Ureter (tissue), 1 donor: ENCODE results near the gene FHIP2A. TPM values are rescaled to one million over a fixed set of nuclear protein-coding genes. Genes with fewer than 3 reads are reported as not detected.
A peak's percentile ranks its signal among the peaks of the same experiment; 100 is the strongest.
"Not testable (repeated sequence)": the region's sequence is repeated elsewhere in the genome, so short reads cannot be mapped to it uniquely, and the experiment has no call there.

Source experiments
- DNase-seq: peaks from one replicate; pipeline ENCODE4 v3.0.0-alpha.2; 2020; ENCODE audit warnings: low spot score
- total RNA-seq: library from RNA; stranded (reverse); gene quantifications from one replicate; pipeline ENCODE4 v1.2.4, GENCODE V29; 2023
- donor health status: DM: yes; HTN: yes; CAD: no.

FHIP2A gene, protein sequence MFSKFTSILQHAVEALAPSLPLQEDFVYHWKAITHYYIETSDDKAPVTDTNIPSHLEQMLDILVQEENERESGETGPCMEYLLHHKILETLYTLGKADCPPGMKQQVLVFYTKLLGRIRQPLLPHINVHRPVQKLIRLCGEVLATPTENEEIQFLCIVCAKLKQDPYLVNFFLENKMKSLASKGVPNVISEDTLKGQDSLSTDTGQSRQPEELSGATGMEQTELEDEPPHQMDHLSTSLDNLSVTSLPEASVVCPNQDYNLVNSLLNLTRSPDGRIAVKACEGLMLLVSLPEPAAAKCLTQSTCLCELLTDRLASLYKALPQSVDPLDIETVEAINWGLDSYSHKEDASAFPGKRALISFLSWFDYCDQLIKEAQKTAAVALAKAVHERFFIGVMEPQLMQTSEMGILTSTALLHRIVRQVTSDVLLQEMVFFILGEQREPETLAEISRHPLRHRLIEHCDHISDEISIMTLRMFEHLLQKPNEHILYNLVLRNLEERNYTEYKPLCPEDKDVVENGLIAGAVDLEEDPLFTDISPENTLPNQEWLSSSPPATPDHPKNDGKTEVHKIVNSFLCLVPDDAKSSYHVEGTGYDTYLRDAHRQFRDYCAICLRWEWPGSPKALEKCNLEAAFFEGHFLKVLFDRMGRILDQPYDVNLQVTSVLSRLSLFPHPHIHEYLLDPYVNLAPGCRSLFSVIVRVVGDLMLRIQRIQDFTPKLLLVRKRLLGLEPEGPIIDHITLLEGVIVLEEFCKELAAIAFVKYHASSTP
- total RNA-seq: 38.0 TPM

DNA sequence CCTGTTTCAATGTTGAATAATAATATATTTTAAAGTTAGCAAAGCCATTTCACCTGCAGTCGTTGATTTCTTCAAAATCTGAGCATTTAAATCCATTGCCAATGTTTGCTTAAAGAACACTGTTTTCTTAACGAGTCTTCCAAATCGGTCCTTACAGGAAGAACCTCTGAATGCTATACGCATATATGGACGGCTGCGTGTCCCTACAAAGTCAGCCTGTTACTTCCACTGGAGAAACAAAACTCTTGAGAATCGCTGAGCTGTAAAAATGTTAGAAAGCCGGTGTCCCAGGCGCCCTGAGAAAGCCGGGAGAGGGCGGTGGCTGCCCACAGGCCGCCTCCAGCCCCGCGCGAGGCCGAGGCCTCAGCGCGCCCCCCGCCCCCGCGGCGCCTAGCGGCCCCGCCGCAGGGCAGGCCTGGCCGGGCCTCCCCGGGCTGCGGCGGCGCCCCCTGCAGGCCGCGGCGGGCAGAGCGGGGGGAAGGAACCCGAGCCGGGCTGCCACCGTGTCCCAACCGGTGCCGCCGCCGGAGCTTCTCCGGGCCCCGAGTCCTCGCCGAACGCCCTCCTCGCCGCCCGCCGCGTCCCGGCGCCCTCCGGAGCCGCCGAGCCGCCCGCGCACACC, at the start of gene FHIP2A:
FHIP2A (plus strand) TSS at position 488 of the 622 bp plus-strand sequence. CDS start 299 bp downstream, outside the sequence.
- peak; percentile 78 for DNase-seq

DNA sequence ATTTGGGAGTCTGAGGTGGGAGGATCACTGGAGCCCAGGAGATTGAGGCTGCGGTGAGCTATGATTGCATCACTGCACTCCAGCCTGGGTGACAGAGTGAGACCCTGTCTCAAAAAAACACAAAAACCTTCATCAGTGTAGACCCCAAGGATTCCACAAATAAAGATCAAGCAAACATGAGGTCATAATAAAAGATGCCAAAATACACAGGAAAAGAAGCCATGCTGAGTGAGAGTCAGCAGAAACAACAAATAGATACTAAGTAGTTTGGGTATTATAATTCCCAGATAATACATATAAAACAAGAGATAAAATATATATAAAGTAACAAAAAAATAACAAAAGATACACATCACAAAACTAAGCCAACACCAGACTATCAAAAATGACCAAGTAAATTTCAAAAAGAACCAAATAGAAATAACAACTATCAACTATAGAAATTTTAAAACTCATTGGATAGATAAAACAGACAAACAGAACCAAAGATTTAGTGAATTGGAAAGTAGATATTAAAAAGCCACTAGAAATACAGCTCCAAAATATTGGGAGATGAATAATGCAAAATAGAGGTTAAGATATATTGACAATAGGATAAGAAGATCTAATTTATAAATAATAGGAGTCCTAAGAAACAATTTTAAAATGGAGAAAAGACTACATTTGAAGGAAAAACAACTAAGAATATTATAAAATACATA, 48.9 kb upstream of the FHIP2A start:
- DNase-seq: no peak

DNA sequence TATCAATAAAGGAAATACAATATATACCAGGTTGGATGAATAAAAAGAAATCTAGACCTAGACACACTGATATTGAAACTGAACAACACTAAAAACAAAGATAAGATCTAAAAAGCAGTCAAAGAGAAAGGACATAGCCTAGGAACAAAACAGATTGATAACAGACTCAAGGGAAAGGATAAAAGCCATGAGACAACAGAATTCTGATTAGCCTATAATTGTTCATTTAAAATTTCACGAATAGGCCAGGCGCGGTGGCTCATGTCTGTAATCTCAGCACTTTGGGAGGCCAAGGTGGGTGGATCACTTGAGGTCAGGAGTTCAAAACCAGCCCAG, 48.4 kb upstream of the FHIP2A start:
- DNase-seq: no peak

DNA sequence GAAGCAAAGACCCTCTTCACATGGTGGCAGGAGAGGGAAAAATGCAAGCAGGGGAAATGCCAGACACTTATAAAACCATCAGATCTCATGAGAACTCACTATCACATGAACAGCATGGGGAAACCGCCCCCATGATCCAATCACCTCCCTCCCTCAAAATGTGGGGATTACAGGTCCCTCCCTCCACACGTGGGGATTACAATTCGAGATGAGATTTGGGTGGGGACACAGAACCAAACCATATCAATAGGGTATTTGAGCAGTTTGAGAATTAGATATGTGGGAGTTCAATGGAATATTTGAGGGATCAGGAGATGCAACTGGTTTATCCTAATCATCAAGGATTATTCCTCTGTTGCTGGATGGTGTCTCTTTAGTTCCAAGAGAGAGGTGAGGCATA, 46.5 kb upstream of the FHIP2A start:
- not testable (repeated sequence) for DNase-seq

DNA sequence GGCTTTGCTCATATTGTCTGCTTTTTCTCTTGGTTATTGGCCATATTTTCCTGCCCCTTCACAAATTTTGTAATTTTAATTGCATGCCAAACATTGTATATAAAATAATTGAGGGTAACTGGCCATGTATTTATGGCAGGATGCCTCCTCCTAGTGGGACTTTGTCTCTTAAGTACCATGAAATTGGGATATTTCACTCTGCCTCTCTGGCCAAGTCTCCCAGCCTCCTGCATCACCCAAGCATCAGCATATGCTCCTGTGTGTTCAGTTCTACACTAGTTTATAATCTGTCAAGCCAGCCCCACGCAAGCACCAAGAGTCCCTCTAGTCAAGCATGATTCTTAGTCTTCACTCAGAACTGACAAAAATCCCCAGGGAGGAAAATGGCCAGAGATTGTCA, 44.2 kb upstream of the FHIP2A start:
- DNase-seq: no peak

DNA sequence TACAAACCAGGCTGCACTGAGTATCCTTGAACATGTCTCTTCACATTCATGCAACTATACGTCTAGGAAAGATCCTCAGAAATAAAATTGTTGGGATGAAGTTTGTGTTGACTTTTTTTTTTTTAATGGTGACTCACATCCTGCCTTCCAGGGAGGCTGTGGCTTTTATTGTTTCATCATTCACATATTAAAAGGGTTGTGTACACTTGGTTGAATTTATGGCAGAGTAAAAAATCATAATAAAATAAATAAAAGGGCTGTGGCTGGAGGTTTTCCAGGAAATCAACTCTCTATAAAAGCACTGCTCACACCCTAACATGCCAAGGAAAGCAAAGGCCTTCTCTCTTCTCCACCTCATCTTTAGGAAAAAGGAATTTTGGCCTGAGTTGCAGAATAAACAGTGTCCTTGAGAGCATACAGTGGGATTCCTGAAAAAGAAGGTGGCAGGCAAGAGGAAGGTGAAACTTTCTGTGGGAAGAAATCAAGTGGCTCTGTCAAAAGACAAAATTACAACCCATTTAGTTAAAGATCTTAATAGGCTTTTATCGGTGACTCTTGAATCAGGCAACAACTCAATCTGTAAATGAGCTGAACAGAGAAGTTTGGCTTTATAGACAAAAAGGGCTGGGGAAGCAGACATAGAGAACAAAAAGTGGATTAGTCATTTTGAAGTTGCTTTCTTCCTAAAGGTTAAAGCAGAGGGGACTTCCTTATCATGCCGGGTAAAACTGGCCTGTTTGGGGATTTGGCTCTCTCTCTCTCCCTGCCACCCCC, 41.6 kb upstream of the FHIP2A start:
- DNase-seq: peak; percentile 61

DNA sequence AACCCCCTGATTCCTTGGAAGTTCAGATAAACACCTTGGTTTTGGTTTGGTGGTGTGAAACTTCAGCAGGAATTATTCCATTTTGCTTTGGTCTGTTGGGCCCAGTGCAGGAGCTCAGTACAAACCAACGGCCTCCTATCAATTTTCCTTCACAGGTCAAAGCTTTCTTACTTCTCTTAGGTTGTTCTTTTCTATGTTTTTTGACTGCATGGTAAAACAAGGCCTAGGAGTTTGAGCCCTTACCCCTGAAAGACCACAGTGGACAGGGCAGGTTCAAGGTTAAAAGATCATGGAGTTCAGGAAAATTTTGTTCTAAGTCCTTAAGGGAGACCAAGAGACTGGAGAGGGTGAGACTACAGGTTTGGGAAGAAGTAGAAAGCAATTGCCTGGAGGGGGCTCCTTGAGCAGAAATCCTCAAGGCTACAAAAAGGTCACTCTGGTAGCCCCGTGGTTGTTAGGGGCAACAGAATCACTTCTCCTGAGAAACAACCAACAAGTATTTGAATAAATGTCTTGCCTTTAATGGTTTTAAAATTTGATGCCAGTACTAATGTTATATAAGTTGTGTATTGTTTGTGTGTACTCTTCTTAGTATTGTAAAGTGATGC, 40.9 kb upstream of the FHIP2A start:
- DNase-seq: no peak

DNA sequence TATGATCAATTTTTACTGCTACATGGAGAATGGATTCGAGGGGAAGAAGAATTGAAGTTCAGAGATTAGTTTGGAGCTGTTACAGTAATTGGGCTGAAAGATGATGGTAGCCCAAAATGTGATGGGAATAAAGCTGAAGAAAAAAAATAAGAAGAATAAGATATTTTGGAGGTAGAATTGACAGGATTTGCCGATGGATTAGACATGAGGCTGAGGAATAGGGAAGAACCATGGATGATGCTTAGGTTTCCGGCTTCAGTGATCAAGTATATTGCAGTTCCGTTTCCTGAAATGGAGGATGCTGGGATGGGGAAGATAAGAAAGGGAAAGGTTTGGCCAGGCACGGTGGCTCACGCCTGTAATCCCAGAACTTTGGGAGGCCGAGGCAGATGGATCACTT, 38.9 kb upstream of the FHIP2A start:
- no peak for DNase-seq

DNA sequence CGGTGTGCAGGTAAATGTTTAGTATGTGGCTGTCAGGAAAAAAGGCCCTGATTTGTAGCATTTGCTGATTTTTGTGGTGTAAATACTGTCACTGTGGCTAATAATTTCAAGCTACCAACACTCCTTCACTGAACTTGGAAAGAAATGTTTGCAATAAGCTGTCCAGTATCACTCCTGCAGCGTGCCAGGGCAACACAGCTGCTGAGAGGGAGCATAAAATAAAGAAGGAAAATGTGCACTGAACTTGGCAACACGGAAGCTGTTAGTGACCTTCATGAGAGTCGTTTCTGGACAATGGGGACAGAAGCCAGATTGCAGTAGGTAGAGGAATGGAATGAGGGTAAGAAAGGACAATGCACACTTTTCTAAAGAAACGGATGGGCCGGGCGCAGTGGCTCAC, 37.9 kb upstream of the FHIP2A start:
- no peak for DNase-seq

DNA sequence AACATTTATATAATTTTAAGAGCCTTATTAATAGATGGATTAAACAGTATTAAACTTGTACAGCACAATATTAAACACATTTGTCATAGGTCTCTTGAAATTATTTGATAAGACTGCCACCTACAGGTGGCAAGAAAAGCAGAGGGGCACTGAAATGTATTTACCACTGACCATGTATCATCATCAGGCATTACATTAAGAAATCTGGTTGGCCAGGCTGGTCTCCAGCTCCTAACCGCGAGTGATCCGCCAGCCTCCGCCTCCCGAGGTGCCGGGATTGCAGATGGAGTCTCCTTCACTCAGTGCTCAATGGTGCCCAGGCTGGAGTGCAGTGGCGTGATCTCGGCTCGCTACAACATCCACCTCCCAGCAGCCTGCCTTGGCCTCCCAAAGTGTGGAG, 35.1 kb upstream of the FHIP2A start:
- DNase-seq: not testable (repeated sequence)

DNA sequence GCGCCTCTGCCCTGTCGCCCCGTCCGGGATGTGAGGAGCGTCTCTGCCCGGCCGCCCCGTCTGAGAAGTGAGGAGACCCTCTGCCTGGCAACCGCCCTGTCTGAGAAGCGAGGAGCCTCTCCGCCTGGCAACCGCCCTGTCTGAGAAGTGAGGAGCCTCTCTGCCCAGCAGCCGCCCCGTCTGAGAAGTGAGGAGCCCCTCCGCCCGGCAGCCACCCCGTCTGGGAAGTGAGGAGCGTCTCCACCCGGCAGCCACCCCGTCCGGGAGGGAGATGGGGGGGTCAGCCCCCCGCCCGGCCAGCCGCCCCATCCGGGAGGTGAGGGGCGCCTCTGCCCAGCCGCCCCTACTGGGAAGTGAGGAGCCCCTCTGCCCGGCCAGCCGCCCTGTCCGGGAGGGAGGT, 34.4 kb upstream of the FHIP2A start:
- DNase-seq: not testable (repeated sequence)

DNA sequence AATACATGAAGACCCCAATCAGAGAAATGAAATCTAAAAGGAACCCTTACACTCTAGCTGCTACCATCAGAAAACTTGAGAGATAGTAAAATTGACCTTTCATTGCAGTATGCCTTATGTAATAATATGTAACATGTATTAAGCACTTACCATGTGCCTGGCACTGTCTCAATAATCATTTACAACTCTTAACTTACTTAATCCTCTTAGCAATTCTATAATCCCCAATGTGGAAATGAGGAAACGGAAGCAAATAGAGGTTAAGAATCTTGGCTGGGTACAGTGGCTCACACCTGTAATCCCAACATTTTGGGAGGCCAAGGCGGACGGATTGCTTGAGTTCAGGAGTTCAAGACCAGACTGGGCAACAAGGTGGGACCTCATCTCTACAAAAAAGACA, 29.8 kb upstream of the FHIP2A start:
- no peak for DNase-seq

DNA sequence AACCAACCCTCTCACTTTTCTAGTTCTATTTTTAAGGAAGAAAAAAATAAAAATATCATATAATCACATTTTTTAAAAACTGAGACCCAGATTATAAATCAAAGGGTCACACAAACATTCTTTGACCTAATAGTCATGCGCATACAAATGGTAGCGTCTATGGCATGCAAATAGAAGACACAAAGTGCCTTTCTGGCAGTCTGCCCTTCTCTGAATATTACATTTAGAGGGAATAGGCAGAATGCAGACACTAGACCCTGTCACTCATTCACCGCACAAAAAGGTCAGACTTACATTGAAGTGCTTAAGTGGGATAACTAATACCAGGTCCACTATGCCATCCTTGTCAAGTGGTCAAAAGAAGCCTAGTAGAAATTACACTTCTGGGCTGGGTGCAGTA, 26.5 kb upstream of the FHIP2A start:
- DNase-seq: no peak

DNA sequence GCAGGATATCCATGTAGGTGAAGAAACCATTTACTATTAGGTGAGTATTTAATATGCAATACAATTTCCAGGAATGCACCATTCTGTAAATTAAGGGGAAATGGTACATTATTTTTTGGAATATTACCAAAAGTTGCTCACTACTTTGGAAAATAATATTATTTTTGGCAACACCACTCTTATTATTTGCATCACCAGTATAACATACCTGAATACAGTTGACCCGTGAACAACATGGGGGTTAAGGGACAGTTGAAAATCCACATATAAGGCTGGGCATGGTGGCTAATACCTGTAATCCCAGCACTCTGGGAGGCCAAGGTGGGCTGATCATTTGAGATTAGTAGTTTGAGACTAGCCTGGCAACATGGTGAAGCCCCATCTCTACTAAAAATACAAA, 21.2 kb upstream of the FHIP2A start:
- DNase-seq: no peak

DNA sequence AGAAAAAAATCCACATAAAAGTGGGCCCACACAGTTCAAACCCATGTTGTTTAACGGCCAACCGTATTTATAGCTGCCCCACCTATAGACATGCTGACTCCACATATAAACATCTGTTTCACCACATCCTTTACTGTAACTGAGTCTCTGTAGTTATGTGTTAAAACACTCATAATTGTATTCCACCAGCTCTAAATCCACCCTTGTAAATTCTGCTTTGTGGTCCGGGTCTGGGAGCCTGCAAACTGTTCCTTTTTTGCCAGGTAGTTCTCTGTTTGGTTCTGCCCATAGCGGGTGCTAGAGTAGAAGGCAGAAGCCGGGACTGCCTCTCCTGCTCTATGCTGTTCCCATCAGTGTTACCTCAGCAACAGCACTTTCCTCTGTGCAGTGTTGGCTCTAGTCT, 20.2 kb upstream of the FHIP2A start:
- DNase-seq: no peak

DNA sequence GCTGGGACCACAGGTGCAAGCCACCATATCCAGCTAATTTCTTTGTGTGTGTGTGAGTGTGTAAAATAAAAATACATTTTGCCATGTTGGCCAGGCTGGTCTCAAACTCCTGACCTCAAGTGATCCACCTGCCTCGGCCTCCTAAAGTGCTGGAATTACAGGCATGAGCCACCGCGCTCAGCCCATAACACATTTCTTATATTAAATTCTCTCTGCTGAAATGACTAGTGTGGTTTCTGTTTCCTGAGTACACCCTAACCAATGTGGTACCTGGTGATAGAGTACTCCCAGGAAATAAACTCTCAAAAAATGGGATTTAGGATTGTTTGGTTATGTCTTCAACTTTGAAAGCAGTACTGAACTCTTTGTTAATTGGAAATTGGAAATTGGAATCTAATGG, 19.4 kb upstream of the FHIP2A start:
- no peak for DNase-seq

DNA sequence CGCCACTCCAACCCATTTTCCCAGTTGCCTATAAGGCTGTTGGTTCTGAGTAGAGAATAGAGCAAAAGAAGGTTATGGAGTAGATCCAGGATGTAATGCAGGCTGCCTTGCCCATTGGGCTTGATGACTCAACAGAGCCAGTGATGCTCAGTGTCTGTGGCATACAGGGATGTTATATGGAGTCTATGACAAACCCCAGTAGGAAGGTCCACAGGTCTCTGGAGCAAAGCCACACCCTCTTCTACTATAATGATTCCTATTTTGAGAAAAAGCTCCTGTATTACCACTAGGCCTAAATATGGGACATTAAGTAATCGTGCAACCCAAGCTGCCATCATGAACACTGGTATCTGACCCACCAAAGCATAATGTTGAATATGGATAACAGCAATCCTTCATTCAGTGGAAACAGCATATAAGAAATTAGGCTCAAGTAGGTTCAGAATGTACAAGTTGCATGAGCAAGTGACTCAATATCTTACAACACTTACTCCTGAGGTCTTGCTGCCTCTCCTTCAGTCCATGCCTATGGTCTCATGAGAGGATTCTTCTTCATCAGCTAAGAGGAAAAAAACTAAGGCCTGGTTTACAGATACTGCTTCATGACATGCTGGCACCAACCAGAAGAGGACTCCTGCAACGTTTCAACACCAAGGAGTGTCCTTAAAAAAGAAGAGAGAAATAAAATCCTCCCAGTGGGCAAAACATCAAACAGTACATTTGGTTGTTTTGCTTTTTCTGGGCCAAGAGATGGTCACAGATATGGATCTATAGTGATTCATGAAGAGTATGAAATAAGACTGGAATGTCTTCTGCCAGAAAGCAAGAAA, 14.8 kb upstream of the FHIP2A start:
- DNase-seq: no peak

DNA sequence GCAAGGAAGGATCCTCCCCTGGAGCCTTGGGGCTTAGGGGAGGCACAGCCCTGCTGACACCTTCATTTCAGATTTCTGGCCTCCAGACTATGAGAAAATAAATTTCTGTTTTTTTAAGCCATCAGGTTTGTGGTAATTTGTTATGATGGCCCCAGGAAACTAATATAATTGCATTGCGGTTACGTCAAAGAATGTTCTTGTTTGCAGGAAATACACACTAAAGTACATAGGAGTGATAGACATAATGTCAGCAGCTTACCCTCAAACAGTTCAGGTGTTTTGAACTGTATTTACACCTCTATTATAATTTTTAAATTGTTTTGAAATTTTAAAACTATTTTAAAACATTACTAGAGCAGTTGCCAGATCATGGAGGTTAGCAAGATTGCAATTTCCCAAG, 12.6 kb upstream of the FHIP2A start:
- DNase-seq: no peak

DNA sequence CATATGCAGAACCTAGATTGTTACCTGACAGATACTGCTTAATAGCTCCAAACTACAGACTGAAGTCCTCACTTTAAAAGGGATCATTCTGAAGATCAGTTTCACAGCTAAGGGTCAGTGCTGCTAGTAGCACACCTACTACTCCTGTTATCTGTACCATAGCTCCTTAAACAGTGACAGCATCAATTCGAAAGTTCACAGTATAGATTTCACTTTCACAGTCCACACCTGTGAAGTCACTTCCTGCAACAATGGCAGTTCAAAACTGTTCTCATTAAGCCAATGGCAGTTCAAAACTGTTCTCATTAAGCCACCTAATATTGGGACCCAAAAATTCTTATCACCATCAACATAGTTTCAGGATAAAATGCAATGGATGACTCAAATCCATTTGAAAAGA, 10.7 kb upstream of the FHIP2A start:
- DNase-seq: no peak

DNA sequence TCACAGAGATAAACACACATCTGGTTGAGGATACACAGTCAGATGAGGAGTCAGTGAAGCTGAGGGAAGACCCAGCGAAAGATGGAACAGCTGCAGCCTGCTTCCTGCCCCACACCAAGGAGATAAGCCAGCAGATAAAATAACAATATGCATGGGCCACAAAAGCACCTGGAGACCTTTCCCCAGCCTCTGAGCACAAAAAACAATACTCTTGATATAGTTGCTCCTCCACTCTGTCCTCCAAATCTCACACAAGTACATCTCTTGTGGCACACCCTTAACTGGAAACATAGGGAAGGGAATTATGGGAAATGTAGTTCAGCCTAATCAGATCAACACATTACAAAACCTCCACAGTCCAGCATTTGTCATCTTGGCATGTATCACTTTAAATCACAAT, 9.7 kb upstream of the FHIP2A start:
- no peak for DNase-seq
